ENCODE results near the gene TRPC4.
"Not testable (repeated sequence)": the region's sequence is repeated elsewhere in the genome, so short reads cannot be mapped to it uniquely, and the experiment has no call there.

The TRPC4 gene

DNA sequence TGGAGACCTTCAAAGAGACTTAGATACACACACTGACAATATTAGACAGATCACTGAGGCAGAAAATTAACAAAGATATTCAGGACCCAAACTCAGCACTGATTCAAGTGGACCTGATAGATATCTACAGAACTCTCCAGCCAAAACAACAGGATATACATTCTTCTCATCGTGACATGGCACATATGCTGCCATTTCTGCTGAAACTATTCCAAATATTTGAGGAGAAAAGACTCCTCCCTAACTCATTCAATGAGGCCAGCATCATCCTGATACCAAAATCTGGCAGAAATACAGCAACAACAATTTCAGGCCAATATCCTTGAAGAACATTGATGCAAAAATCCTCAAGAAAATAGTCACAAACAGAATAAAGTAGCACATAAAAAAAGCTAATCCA is 53.3 kb downstream of the TRPC4 start:
- no peak for DNase-seq

DNA sequence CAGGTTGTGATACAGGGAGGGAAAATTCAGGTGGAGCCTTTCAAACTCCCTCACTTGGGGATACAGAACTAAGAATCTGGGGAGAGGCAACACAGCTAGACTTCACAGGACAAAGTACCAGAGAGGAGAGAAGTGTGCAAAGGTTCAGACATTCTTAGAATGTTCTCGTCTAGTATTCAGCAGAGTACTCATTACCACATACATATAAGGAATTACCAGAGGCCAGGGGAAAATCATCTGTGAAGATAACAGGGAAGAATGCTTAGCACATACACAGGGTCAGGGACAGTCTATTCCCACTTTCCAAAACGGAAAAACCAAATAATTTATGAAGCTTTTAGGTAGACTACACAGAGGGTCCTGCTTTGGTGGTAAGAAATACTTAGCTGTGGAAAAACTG is 58.1 kb downstream of the TRPC4 start:
- no peak for DNase-seq

- no peak for DNase-seq
Measured at GRCh38 chr13:37806666-37807065, 62.9 kb downstream of the TRPC4 start.

DNA sequence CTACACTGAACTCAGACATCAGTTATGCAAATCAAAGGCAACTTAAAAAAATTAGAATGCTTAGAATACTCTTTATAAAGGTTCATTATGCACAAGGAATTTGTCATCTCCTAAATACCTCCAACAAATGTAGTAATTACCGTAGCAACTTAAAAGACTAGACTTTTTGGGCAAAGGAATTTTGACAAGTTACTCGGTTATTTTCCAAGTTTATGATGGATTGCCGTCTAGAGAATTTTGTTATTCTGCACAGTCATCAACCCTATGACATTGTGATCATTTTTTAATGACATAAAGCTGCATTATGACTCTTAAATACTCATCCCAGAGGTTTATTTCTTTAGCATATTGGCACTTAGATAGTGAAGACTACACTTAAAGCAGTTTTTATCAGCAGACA is 71.9 kb downstream of the TRPC4 start:
- no peak for DNase-seq

DNA sequence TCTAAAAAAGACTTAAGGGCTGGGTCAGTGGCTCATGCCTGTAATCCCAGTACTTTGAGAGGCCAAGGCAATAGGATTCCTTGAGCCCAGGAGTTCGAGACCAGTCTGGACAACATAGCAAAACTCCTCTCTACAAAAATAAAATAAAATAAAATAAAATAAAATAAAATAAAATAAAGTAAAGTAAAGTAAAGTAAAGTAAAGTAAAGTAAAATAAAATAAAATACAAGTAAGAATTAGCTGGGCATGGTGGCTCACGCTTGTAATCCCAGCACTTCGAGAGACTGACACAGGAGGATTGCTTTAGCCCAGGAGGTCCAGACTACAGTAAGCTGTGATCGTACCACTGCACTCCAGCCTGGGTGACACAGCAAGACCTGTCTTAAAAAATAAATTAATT is 72.8 kb downstream of the TRPC4 start:
- DNase-seq = not testable (repeated sequence)

DNA sequence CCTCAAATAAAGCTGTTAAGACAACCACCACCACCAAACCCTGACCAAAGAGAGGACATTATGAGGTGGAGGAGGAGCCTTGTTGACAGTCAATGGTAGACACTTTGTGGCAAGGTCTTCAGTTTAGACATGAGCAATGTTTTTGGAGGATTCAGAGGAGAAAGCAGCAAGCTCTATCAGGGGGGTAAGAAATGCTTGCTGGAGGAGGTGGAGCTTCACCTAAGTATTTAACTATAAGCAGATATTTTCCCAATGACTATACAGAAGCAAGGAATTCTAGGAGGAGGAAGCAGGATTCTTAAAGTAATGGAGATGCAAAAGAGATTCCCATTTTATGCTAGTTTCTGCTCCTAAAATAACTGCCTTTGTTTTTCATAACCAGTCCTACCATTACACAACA is 74.2 kb downstream of the TRPC4 start:
- no peak for DNase-seq

DNA sequence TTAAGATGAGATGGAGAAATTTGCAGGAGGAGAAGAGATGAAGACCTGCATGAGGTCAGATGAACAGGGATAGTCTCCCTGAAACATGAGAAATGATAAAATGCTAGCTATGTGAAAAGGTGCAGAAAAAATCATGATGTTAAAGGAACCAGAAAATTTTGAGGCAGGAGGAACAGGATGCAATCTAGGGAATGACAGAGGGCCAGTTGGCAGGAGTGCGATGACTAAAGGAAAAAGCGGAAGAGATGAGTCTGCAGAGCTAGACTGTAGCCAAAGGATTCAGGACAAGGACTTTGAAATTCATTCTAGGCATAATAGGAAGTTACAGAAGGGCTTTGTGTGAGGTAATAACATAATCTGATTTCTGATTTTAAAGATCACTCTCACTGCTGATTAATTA is 77.9 kb downstream of the TRPC4 start:
- no peak for DNase-seq

DNA sequence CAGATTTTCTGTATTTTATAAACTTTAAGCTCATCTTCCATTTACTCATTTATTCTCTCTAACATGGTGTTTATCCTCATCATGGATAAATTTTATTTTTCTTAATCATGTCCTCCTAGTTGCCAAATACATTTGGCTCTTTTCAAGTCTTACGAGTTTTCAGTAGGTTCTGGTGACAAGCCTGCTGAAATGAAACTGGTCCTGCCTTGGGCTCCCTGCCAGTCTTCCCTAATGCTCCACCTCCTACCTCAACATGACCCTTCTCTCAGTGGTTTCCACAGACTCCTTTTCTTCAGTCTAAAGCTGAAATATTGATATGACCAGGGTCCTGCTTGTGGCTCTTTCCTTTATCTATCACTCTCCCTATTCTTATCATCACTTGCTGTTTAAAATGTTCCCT is 81.2 kb downstream of the TRPC4 start:
- DNase-seq = no peak

- DNase-seq = no peak
Measured at GRCh38 chr13:37777676-37778075, 91.9 kb downstream of the TRPC4 start.

DNA sequence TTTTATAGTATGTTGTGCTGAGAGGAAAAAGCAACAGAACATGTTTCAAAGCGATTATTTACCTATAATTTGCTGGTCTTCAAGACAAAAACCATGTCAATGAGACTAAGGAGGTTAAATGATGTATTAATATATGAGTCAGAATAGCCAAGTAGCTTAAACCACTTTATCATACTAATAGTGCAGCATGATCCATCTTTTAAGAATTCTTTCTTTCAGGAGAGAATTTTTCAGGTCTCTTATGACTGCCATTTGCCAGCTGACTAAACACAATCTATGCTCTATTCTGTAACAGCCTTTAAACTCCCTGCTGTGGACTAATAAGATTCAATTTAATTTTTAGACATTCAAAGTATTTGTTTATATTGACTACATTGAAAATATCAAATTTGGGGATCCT is 93.7 kb downstream of the TRPC4 start:
- no peak for DNase-seq

- no peak for DNase-seq
Measured at GRCh38 chr13:37772644-37773043, 96.9 kb downstream of the TRPC4 start.

DNA sequence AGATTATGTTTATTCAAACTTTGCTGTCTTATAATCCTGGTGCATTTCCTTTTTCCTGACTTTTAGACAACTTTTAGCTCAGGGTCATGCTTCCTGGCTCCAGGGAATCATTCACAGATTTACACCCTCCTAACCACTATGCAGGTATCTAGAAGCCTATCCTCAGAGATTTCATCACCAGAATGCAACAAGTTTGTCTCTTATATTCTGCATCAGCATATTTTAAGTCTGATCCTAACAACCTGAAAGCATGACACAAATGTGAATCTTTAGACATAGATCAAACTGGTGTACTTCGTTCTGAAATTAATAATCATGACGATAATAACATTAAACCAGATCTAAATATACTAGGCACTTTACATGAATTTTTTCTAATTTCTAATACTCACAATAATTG is 100.0 kb downstream of the TRPC4 start:
- DNase-seq = no peak

DNA sequence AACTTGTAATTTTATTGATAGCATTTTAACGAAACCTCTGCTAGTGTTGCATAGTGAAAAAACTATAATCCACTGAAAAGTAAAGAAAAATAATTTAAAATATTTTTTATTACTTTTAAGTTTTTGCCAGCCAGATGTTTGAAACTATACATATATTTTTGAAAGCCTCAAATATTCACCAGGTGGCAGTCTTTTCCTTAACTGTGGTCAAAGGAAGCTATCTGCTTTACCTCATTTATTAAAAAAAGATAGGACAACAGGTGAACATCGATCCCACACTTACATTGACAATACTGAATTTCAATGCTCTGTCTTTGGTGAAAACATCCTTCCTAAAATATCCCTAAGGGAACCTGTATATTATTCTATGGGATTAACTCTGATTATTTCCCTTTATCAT is 100.5 kb downstream of the TRPC4 start:
- no peak for DNase-seq

DNA sequence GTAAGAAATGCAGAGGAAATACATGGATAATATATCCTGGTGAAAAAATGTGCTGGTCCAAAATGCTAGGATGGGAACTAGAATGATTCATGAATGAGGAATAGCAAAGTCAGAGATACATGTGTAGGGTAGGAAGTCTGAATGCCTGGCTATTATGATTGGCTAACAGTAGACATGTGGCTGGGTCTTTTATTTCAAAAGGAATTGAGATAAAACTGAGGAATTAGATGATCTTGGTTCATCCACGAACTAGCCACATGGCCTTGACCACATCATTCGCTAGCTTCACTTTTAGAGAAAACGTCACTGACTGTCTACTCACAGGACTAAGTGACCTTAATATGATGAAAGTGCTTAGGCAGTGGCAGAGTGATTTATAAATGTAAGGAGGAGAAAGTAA is 103.1 kb downstream of the TRPC4 start:
- DNase-seq = no peak

DNA sequence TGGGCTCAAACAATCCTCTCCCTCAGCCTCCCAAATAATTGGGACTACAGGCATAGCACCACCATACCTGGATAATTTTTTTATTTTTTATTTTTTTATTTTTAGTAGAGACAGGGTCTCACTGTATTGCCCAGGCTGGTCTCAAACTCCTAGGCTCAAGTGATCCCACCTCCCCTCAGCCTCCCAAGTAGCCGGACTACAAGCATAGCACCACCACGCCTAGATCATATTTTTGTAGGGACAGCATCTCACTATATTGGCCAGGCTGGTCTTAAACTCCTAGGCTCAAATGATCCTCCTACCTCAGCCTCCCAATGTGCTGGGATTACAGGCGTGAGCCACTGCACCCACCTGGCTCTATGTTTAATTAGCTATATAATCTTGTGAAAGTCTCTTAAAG is 114.2 kb downstream of the TRPC4 start:
- no peak for DNase-seq

DNA sequence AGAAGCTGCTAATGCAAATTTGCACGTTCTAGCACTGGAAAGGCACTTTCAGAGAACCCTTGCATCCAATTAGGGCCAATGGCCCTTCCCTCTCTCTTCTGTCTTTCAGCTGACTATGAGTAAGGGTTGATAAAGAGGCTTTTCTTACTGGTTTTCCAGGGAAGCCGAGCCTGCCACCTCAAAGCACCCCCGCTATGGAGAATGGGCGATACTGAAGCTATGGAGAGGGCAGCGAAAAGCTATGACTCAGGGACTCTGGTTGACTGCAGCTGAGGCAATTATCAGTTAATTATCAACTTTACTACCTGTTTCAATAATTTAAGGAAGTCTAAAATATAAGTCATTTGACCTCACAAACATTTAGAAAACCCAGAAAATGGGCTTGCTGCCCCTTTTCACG is 115.8 kb downstream of the TRPC4 start:
- DNase-seq = no peak

GRCh38 chr13:37752146-37752545 is 117.4 kb downstream of the TRPC4 start:
- DNase-seq = no peak

GRCh38 chr13:37751025-37751424 is 118.5 kb downstream of the TRPC4 start:
- DNase-seq = no peak

GRCh38 chr13:37748913-37749312 is 120.7 kb downstream of the TRPC4 start:
- no peak for DNase-seq

GRCh38 chr13:37747071-37747612 is 122.4 kb downstream of the TRPC4 start:
- DNase-seq = no peak

DNA sequence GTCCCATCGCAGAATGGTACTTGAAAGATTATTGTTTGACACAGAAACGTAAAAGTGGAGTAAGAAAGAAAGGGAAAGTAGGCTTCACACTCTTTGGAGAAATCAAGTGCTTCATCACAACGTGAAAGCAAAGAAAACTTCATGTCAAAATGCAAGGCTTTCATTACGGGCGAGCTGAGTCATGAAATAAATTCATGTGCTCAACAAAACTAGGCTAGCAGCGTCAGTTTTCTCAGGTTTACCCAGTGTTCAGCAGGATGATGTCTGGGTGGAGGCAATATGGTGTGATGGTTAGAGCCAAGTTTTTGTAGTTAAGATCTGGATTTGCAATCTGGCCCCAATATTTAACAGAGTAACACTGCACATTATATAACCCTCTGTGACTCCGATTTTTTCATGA is 128.0 kb downstream of the TRPC4 start:
- DNase-seq = no peak

- DNase-seq = no peak
Measured at GRCh38 chr13:37736045-37736444, 133.5 kb downstream of the TRPC4 start.

GRCh38 chr13:37735293-37735692 is 134.3 kb downstream of the TRPC4 start:
- DNase-seq = no peak

DNA sequence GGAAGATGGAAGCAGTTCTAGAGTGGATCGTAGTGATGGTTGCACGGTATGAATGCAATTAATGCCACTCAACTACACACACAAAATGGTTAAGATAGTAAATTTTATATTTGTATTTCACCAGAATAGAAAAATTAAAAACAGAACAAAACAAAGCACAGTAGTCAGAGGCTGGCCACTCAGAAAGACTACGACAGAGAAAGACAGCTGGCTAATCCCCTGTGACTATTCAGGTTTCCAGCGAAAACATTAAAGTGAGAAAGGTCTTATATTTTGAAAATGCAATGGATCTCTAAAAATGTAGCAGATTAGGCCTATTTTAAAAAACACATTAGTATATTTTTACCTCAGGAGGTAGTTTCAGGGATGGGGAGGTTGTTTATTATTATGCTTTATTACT is 139.7 kb downstream of the TRPC4 start:
- no peak for DNase-seq

DNA sequence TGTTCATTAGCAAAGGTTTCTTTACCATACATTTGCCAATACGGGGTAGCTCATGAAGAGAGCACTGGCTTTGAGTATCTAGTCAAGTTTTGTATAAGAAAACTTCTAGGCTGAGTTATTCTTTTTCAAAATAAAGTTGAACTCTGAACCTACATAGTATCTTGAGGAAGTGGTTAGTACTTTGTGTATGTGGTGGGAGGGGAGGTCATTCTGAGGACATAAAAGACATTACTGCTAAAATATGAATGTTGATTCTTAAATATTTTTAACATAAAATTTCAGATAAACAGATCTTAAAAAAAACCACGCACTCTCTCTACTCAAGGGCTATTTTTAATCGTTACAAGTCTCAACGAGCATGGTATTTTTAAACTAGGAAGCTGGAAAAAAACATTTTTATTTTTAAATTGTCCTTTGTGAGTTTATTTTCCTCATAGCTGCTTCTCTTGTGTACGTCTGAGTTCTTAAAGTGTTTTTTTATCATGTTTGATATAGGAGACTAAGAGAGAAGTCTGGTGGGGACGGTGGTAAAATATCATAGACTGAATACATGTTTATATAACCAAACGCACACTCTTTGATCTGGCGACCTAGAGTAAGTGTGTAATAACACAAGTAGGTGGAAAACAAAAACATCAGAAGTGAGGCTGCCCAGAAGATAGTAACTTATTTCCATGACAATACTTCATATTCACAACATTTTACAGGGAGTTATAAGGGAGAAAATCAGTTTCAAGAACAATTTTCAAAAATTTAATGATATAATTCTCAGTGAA is 153.0 kb downstream of the TRPC4 start:
- DNase-seq = no peak

All from activated CD4-positive, alpha-beta T cell treated with anti-CD3 and anti-CD28 coated beads for 1 hour (primary cell).